ENCODE measurements around the gene LPO.

The LPO gene

DNA sequence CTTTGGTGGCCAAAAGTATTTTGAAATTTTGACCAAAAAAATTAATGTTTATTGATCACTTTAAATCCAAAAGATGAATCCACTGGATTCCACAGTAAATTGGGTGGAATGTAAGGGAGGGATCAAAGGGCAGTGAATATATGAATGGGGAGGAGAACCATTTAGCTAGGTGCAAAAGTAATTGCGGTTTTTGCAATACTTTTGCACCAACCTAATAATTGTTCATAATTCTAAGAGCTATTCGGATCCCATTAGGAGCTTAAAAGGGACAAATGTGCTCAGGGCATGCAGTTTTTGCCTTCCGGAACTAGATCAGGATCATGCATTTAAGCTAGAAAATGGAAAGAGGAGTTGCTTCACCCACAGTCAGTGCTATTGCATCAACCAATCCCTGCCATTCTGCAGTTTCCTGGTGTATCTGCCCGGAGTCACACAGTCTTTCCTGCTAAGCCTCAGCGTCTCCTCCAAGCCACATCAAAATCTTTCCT, at the start of gene LPO:
LPO (plus strand) TSS at position 438 of the 488 bp plus-strand sequence. CDS start 4,396 bp downstream, outside the sequence.
- no peak for DNase-seq (ENCODE audit: low read depth in 2 of 2)

DNA sequence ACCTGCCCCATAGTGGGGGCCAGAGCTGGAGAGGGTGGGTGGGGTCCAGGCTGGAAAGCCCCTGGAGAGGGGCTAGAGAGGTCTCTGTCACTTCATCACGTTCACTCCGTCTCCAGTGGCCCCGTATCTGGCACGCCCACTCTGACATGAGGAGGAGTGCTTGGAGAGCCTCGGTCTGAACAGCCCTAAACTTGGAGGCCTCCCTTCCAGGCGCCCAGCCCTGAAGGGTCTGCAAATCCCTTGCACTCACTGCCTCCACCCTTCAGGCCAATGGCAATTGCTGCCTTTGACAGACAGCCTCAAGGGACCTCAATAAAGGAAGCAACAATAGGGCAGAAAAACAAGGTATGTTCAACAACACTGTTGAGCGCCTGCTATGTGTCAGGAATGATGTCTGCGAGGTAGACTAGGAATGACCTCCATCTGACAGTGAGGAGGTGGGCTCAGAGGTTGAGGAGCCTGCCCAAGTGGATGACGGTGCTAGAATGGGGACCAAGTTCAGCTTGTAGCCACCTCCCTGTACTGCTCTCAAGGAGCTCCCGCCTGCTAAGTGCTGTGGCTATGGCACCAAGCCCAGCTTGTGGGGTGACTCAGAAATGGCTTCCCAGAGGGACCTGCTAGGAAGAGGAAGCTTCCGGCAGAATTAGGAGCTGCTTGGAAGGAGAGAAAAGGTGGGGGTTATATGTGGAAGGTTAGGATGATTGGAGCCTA, 48.8 kb upstream of the LPO start:
- DNase-seq (ENCODE audit: low read depth in 2 of 2): no peak

DNA sequence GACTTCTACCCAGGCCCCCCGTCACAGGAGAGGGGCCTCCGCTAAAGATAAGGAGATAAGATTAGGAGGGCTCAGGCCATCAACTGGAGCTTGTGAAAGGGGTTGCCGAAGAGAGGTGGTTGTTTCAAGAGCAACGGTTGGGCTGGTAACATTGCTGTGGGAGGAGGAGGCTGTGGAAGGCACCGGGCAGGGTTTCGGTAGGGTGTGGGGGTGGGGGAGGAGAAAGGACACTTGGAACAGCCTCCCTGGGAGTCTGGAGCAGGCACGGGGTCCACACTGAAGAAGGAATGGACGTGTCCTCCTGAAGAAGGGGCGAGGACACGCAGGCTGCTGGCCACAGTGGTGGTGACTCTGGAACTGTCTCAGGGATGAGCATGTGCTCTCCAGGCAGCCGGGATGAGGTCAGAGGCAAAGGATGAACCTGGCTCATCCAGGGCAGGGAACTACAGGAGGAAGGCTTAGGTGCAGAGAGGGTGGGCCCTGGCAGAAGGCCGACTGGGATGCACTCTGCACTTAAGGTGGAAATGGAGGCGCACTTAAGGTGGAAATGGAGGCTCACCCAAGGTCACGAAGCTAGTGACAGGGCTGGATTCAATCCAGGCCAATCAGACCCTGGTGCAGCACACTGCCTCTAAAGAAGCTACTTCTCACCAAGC, 47.0 kb upstream of the LPO start:
- no peak for DNase-seq (ENCODE audit: low read depth in 2 of 2)

DNA sequence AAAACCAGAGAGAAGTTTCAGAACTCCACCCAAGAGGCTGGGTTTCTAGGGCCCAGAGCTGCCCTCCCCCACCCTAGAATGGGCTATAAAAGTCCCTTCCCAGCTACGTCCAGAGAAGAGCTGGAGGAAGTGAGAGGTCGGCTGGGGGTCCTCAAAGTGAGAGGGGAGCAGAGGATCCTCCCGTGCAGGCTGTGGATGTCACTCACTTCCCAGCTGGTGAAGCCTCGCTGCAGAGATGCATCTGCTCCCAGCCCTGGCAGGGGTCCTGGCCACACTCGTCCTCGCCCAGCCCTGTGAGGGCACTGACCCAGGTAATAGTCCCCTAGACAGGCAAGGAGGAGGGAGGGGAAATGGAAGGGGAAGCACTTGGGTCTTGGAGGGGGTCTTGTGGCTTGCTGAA, 45.8 kb upstream of the LPO start, which contains the start of gene EPX:
EPX (plus strand) TSS at position 115 of the 400 bp plus-strand sequence; CDS start at position 236, 121 bp downstream.
- DNase-seq (ENCODE audit: low read depth in 2 of 2): no peak

DNA sequence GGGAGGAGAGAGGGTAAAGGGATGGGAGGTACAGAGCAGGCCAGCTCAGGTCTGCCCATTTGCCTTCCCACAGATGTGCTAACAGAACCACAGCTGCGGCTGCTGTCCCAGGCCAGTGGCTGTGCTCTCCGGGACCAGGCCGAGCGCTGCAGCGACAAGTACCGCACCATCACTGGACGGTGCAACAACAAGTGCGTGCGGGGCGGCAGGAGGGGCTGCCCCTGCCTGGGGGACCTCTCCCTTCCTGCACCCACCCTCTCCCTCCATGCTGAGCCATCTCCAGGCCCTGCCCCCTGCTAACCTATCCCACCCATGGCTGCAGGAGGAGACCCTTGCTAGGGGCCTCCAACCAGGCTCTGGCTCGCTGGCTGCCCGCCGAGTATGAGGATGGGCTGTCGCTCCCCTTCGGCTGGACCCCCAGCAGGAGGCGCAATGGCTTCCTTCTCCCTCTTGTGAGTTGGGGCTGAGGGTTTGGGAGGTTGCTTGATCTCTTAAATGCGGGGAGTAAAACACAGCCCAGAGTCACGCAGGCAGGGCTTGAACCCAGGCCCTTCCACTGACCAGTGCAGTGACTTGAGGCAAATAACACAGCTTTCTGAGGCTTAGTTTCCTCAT, 44.6 kb upstream of the LPO start:
- DNase-seq (ENCODE audit: low read depth in 2 of 2): no peak

DNA sequence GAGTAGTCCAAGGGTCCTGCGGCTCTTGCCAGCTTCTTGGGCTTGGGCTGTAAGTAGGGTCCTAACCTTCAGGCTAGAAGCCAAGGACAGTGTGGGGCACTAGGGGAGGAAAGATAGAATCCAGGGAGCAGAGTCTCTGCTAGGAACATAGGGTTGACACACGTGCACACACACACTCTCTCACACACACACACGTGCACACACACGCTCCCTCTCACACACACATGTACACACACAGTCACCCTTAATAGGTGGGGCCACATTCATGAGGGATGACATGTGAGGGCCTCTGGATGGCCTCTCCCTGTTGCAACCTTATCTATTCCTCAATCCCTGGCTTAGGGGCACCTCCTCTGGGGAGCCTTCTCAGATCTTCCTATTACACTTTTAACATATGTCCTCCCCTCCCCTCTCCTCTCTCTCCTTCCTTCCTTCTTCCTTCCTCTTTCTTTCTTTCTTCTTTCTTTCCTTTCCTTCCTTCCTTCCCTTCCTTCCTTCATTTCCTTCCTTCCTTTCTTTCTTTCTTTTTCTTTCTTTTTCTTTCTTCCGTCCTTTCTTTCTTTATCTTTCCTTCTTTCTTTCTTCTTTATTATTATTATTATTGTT, 42.8 kb upstream of the LPO start:
- DNase-seq (ENCODE audit: low read depth in 2 of 2): no peak

DNA sequence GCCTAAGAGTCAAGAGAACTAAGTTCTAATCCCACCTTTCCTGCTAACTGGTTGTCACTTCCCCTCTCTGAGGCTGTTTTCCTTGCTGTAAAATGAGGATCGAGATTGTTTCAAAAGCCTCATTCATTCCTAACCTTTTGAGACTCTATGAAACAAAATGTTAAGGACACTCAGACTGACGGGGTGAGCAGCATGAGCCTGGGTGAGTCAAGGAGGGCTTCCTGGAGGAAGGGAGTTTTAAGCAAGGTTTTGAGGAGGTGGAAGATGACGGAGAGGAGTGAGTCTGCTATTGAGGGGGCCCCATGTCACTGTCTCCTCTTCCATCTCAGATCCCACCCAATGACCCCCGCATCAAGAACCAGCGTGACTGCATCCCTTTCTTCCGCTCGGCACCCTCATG, 41.8 kb upstream of the LPO start:
- no peak for DNase-seq (ENCODE audit: low read depth in 2 of 2)

DNA sequence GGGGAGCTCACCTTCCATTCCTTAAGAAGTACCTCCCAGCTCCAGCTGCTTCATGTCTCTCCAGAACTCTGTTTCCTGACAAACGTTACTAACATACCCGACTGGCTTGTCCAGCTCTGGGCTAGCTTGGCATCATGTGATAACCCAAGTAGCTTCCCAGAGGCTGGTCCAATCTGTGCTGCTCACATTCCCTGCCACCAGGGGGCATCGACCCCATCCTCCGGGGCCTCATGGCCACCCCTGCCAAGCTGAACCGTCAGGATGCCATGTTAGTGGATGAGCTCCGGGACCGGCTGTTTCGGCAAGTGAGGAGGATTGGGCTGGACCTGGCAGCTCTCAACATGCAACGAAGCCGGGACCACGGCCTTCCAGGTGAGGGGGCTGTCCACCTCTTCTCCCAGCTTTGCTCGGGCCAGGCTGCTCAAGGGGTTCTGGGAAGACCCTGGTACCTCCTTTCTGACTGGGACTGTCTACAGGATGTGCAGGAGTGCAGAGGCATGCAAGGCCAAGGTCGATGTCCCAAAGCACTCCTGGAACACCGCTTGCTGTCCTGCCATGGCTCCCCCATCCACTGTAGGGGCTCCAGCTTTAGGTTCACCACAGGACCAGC, 38.3 kb upstream of the LPO start:
- DNase-seq (ENCODE audit: low read depth in 2 of 2): peak; percentile 55 to 61

DNA sequence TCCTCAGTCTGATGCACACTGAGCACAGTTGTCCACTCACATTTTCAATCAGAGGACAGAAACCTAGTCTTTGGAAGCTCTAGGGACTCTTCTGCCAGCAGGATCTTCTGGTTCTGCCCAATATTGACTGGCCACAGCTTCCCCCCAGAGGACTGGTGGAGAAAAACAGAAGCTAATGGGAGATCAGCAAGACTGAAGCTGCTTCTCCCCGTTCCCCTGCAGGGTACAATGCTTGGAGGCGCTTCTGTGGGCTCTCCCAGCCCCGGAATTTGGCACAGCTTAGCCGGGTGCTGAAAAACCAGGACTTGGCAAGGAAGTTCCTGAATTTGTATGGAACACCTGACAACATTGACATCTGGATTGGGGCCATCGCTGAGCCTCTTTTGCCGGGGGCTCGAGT, 35.5 kb upstream of the LPO start:
- DNase-seq (ENCODE audit: low read depth in 2 of 2): no peak

DNA sequence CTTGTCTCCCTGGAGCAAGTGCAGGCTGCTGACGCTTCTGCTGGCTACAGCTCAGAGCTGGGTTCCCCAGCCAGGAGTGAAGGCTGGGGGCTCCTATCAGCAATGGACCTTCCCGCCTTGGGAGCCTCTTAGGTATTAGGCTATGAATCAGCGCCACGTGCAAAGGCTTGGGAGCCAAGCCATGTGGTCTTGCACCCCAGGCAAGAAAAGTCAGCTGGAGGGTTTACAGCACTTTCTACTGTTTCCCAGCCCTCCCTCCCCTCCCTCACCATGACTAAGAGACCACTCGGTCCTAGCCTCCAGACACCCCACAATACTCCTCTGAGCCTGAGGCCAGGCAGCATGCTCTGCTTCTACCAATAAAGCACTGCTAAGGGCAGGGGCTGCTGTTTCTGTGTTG, 33.6 kb upstream of the LPO start:
- DNase-seq (ENCODE audit: low read depth in 2 of 2): no peak

DNA sequence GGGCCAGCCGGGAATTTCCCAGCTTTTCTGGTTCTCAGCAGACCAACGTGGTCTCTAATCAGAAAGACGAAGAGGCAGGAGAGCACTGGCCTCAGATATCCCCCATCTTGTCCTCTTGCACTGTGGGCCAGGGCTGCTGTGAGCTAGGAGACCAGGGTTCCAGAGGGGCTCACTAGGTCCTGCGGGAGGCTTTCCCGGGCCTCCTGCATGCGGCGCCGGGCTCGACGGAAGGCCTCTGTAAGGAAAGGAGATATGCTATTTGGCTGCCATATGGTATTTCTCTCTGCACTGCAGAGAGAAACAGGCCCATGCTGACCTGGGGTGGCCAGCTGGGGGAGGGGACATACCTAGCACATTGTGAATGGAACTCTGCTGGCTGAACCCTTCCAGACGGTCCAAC, 32.4 kb upstream of the LPO start:
- no peak for DNase-seq (ENCODE audit: low read depth in 2 of 2)

DNA sequence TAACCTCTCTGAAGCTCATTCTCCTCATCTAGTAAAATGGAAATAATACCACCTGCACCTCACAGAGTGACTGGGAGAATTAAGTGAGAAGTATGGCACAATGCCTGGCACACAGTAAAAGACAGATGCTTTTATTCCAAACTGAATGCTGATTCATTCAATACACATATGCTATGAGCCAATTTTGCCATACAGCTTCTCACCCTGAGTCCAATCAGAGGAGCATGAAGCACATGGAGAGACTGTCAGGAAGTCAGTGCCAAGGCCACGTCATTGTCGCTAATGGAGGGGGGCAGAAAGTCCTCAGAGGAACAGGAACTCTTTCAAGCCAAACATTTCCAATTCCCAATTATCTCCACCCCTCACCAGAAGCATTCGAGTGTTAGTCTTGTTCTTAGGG, 30.9 kb upstream of the LPO start:
- DNase-seq (ENCODE audit: low read depth in 2 of 2): no peak

DNA sequence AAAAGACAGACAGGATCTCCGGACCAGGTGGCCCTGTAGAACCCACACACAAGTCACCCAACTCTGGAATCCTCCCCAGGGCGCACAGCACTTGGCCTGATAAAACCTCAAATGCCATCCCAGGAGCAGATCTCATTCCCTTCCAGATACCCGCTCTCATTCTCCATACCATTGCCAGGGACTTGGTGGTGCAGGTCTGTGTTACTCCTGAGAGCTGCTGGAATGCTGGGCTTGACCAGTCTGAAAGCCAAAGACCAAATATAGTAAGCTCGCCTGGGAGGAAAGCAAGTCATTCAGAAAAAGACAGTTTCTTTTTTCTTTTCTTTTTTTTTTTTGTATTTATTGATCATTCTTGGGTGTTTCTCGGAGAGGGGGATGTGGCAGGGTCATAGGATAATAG, 30.0 kb upstream of the LPO start:
- DNase-seq (ENCODE audit: low read depth in 2 of 2): no peak

DNA sequence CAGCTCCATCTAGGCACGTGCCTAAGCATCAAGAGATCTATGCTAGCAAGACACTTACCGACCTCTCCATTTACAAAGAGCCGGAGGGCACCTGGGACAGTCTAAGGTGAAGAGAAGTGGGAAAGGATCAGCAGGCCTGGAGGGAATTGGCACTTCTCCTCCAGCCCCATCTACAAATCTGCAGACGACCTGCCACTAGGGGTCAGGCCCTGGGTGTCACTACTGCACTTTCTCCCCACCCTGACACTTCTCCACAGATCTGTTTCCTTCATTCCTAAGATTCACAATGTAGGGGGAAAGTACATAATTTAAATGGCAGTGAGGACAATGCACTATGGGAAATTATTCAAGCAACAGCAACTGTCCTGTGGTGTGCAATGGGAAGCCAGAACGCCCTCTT, 27.5 kb upstream of the LPO start:
- DNase-seq (ENCODE audit: low read depth in 2 of 2): no peak

DNA sequence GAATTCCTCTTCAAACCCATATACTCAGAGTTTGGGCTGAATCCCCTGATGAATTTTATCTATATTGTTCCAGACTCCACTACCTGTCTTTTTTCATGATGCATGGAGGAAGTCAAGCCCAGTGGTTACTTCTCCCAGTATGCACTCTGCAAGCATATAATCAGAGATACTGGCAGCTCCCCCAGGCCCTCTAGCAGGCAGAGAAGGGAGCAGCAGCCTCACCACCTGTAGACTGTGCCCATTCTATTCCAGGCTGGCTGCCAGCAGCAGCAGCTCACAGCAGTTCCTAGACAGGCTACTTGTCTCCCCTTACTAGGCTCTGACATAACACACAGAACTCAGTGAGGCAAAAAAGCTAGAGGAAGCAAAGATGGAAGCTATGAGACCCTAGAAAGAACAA, 22.7 kb upstream of the LPO start:
- DNase-seq (ENCODE audit: low read depth in 2 of 2): no peak

DNA sequence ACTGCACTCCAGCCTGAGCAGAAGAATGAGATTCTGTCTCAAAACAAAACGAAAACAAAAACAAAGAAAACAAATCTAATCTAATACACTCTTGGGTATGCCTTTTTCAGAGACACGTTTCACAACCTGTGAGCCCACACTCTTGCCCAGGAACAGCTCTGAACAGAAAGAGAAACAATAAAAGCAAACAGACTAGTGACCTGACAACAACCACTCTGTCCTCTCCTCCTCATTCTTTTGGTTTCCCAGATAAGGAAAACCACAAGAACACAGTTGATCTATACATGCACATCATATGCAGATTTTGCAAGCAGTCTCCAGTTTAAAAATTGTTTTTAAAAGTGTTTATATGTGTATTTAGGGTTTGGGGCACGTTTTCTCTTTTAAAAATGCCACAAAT, 20.6 kb upstream of the LPO start:
- no peak for DNase-seq (ENCODE audit: low read depth in 2 of 2)

DNA sequence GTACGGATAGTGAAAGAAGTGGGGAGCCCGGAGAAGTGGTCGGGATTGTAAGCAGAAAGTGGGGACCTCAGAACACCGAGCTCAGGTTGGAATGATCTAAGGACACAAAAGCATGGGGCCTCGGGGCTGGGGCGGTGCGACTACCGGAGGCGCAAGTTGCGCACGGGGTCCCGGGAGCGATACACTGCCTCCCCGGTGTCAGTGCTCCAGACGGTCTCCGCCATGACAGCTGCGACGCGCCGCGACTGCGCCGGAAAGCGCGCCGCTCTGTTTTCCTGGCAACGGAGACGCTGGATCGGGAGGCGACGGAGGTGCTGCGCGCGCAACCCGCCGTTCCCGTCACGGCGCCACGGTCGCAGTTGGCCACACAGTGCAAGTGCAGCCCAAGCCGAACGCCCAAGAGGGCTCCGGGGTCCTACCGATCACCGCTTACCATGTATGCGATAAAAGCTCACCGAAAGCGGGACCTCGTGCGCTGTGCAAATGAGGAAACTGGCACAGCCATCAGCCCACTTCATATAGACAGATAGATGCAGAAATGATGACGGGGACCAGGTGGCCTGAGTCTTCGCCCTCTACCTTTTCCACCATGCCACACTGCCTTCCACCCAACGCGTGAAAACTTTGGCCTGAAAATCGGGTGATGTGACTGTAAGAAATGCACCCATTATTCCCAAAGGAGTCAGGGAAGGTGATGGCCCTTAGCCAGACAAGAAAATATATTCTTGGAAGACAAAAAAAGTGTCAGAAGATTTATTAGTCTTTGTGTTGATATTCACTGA, 19.2 kb upstream of the LPO start, which contains the start of gene MKS1:
MKS1 (minus strand) TSS at position 249 of the 782 bp plus-strand sequence; CDS start at position 224, 25 bp downstream.
- peak; percentile 92 to 93 for DNase-seq (ENCODE audit: low read depth in 2 of 2)

DNA sequence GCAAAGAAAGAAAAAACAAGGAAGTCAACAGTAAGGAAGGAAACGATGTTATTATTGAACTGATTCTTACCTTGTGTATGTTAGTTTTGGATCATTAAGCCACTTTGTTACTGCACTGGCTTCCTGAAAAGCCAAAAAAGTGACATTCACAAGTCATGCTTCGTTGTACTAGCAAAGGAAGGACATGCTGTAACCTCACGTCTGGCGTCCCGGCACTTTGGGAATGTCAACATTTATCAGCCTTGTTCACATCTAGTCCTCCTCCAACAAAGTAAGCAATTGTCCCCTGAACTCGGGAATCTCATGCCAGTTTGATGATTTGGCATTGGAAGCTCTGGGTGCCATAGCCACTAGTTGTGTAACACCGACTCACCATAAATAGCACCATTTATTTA, 18.6 kb upstream of the LPO start:
- DNase-seq (ENCODE audit: low read depth in 2 of 2): no peak

DNA sequence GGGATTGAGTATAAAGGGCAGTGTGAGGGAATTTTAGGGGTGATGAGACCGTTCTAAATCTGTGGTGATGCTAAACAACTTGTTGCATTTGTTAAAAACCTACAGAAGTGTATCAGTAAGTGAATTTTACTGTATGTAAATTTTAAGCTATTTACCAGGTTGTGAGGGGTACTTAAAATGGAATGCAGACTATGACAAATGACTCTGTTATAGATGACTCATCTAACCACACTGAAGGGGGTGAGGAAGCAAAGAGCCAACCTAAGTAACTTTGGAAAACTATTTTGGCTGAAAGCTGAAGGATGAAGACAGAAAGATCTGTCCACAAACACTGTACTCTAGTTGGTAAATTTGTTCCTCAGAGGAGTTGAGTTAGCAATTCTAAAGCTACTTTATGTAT, 14.1 kb upstream of the LPO start:
- DNase-seq (ENCODE audit: low read depth in 2 of 2): no peak

DNA sequence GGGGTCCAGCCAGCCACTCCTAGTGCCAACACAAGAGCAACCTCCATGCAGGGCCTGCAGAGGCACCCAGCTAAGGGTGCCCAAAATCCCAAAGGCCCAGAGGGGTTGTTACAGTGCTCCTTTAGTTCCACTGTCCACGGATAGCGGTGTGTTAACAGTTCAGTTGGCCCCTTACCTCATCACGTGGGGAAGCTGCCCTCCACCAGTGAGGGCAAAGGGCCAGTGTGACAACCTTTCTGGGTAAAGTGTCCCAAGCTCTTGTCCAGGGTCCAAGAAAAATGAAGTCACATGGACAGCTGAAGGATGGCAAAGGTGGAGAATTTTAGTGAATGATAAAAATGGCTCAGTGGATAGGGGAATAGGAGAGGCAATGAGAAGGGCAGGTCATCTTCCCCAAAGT, 10.7 kb upstream of the LPO start:
- no peak for DNase-seq (ENCODE audit: low read depth in 2 of 2)

DNA sequence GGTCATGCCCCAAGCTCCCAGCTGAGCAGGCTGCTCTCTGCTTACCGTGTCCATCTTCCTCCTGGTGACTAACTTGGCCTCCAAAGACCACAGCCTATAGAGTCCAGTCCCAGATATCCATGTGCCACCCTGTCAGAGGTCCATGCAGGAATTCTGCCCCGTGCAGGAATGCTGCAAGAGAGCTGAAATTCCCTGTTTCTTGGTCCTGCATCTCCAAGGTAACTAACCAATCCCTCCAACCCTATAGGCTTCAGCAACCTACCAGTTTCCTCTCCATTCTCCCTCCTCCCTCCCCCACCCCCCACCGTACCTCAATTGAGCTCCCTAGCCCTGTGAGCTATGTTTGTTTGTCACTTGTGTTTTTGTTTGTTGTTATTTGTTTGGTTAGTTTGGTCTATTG, 9.7 kb upstream of the LPO start:
- DNase-seq (ENCODE audit: low read depth in 2 of 2): no peak

Data from stimulated activated CD4-positive, alpha-beta T cell treated with anti-CD3 and anti-CD28 coated beads, Interleukin-4, amount 100 ng/mL, for 48 hours (primary cell).